GM12891 (cell line): Measurements from ENCODE around the gene IRF3.

ENCODE experiments used
- DNase-seq: peaks from one replicate; pipeline ENCODE4 v3.0.0; 2011; ENCODE audit warnings: low spot score; ENCODE audit not compliant: insufficient read length
- FAIRE-seq: peaks from 2 replicates; lab custom pipeline; 2011; peaks lifted over from hg19 to GRCh38; lab: Jason Lieb, UNC
- PAX5 ChIP-seq: IDR thresholded peaks from 2 replicates; pipeline ENCODE4 v1.6.1; 2011; ENCODE audit warnings: low read length, moderate library complexity, mild to moderate bottlenecking; ENCODE audit not compliant: insufficient read depth, severe bottlenecking
- POLR2A ChIP-seq: IDR thresholded peaks from 2 replicates; pipeline ENCODE4 v1.6.1; 2011; ENCODE audit warnings: low read depth, low read length, control low read depth
- POLR2AphosphoS5 ChIP-seq: IDR thresholded peaks from 2 replicates; pipeline ENCODE4 v1.6.1; 2011; ENCODE audit warnings: low read depth, low read length, control low read depth
- POU2F2 ChIP-seq: IDR thresholded peaks from 2 replicates; pipeline ENCODE4 v1.6.1; 2011; ENCODE audit warnings: low read depth, mild to moderate bottlenecking, control low read depth, low read length, moderate library complexity
- SPI1 ChIP-seq: IDR thresholded peaks from 2 replicates; pipeline ENCODE4 v1.6.1; 2011; ENCODE audit warnings: low read depth, low read length, control low read depth
- TAF1 ChIP-seq: IDR thresholded peaks from 2 replicates; pipeline ENCODE4 v1.6.1; 2011; ENCODE audit warnings: low read depth, low read length, control low read depth

Gene IRF3

DNA sequence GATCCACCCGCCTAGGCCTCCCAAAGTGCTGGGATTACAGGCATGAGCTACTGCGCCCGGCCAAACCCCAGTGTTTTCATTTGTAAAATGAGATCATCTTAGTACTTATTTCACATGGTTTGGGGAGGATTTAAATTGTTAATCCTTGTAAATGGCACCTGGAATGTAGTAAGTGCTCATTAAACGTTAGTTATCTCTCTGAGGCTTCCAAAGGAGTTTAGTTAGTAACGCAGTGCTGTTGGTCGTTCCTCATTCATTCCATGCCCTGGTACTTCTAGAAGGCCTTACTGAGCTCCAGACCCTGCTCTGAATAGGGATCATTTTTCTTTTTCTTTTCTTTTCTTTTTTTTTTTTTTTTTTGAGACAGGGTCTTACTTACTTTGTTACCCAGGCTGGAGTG, 30.5 kb upstream of the IRF3 start:
- DNase-seq (no peak), FAIRE-seq (no peak)
- no peak for TF ChIP-seq TAF1
- no peak for TF ChIP-seq SPI1
- no peak for TF ChIP-seq POU2F2
- no peak for TF ChIP-seq PAX5
- no peak for TF ChIP-seq POLR2AphosphoS5
- TF ChIP-seq POLR2A, result no peak

GRCh38 chr19:49692147-49692506, 26.5 kb upstream of the IRF3 start:
- DNase-seq, result no peak
- TF ChIP-seq POU2F2, result no peak
- TF ChIP-seq SPI1, result no peak
- no peak for TF ChIP-seq POLR2A
- no peak for TF ChIP-seq POLR2AphosphoS5
- no peak for TF ChIP-seq PAX5
- no peak for TF ChIP-seq TAF1
- no peak for FAIRE-seq

GRCh38 chr19:49691243-49692146, 25.8 kb upstream of the IRF3 start:
- DNase-seq (no peak), FAIRE-seq (no peak)
- no peak for TF ChIP-seq POU2F2
- no peak for TF ChIP-seq POLR2A
- no peak for TF ChIP-seq TAF1
- no peak for TF ChIP-seq POLR2AphosphoS5
- TF ChIP-seq PAX5, result no peak

GRCh38 chr19:49690656-49691242, 25.1 kb upstream of the IRF3 start, which contains the start of gene CPT1C:
TSS of gene CPT1C (plus strand) at chr19:49691116. CDS start at chr19:49692253, 1,137 bp downstream.
- no peak for FAIRE-seq
- DNase-seq, result no peak

GRCh38 chr19:49690079-49690655, 24.5 kb upstream of the IRF3 start:
- FAIRE-seq (no peak), DNase-seq (no peak)
- TF ChIP-seq POLR2A, result no peak
- no peak for TF ChIP-seq POU2F2
- no peak for TF ChIP-seq SPI1
- TF ChIP-seq TAF1, result no peak
- no peak for TF ChIP-seq POLR2AphosphoS5
- no peak for TF ChIP-seq PAX5

More at GRCh38 chr19:49690656-49691242, 25.1 kb upstream of the IRF3 start, which contains the start of gene CPT1C:
- TF ChIP-seq POLR2A (no peak; the same call in none of the 2 replicates), TAF1 (0 out of 2 replicates have a peak, but pooled peaks have one; percentile 35), POLR2AphosphoS5 (no peak)

- FAIRE-seq (no peak), DNase-seq (no peak)
- TF ChIP-seq POLR2A (0 out of 2 replicates have a peak, but pooled peaks have one; percentile 27), TAF1 (no peak), SPI1 (no peak), POLR2AphosphoS5 (peak; percentile 47; the same call in 1 of the 2 replicates), POU2F2 (no peak; the same call in 1 of the 2 replicates)
These were observed 23.7 kb upstream of the IRF3 start, which contains the start of gene ADM5 for GRCh38 chr19:49689133-49690078. TSS of gene ADM5 (plus strand) at chr19:49689594. CDS start at chr19:49689838, 244 bp downstream.

DNA sequence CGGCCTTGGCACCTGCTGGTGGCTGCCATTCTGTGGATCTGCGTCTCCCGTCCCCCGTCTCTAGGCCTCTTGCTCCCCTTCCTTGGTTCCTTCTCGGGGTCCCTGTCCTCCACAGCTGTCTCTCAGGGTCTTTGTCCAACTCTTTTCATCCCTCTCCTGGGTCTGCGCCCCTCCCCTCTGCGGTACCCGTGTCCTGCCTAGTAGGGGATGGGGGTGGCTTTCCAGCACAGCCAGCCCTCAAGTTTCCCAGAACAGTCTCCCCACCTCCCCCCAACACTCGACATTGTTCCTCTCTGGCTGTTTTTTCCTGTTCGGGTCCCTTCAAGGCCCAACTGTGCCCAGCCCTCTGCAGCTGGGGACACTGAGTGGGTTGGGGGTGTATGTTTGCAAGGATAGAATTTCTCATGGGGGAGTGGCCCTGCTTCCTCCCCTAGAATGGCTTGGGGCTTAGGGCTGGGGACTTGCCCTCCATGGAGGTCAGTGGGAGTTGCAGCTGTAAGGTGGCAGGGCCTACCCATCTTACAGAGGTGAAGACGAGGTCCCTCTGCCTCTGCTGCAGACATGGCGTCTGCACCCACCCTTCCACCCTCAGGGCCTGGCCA, 23.0 kb upstream of the IRF3 start:
- DNase-seq (no peak), FAIRE-seq (no peak)

GRCh38 chr19:49687566-49688316, 22.1 kb upstream of the IRF3 start:
- TF ChIP-seq POLR2AphosphoS5 (no peak), POU2F2 (no peak), TAF1 (no peak), PAX5 (no peak), SPI1 (peak; percentile 22; the same call in 1 of the 2 replicates), POLR2A (peak; percentile 17; the same call in 1 of the 2 replicates)
- no peak for FAIRE-seq
- no peak for DNase-seq

More for the DNA sequence above, 23.0 kb upstream of the IRF3 start:
- 0 out of 2 replicates have a peak, but pooled peaks have one; percentile 16 for TF ChIP-seq POLR2AphosphoS5
- TF ChIP-seq SPI1, result no peak
- TF ChIP-seq POU2F2, result no peak
- peak; percentile 51; the same call in 1 of the 2 replicates for TF ChIP-seq POLR2A
- TF ChIP-seq PAX5, result no peak
- no peak for TF ChIP-seq TAF1

DNA sequence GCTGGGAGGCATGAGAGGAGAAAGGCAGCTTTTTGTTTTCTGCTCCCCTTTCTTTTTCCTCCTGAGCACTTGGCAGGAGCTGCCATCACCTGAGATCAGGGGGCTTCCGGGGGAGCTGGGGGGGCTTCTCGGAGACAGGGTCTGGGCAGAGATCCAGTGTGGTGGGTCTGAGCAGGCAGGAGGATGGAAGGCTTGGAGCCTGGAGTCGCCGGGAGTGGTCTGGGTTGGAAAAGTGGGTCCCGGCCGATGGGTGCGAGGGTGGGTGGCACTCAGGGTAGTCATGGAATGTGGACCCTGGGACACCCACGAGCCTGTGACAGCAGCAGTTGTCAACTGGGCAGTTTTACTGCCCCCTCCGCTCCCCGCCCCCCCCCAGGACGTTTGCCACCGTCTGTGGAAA, 21.5 kb upstream of the IRF3 start:
- TF ChIP-seq POU2F2 (no peak), POLR2A (no peak), POLR2AphosphoS5 (no peak), TAF1 (no peak), PAX5 (no peak), SPI1 (no peak)
- no peak for FAIRE-seq
- DNase-seq, result no peak
